GM23248 (cell line): ENCODE measurements around the gene POLDIP2. TPM values are rescaled to one million over a fixed set of nuclear protein-coding genes. Genes with fewer than 3 reads are reported as not detected.

Source experiments
- DNase-seq: peaks from one replicate; pipeline ENCODE4 v3.0.0-alpha.2; 2015
- H2AFZ ChIP-seq: fragments of 200-600 bp; sonication (generic); 2 replicates; pipeline ENCODE4 v1.6.1; 2016; ENCODE audit warnings: antibody characterized with exemption
- H3F3A ChIP-seq: fragments of 200-600 bp; sonication (generic); 2 replicates; pipeline ENCODE4 v1.6.1; 2016; ENCODE audit warnings: mild to moderate bottlenecking, antibody characterized with exemption, mixed run types; ENCODE audit not compliant: insufficient read depth
- H3K27ac ChIP-seq: fragments of 200-600 bp; sonication (generic); 2 replicates; pipeline ENCODE4 v1.5.1; 2016; ENCODE audit warnings: mild to moderate bottlenecking
- H3K27me3 ChIP-seq: fragments of 200-600 bp; sonication (generic); replicated peaks from 2 replicates; pipeline ENCODE4 v1.6.1; 2016; ENCODE audit warnings: mild to moderate bottlenecking; ENCODE audit not compliant: insufficient read depth
- H3K36me3 ChIP-seq: fragments of 200-600 bp; sonication (generic); 2 replicates; pipeline ENCODE4 v1.6.1; 2016; ENCODE audit warnings: low read depth, mild to moderate bottlenecking
- H3K4me1 ChIP-seq: fragments of 200-600 bp; sonication (generic); 2 replicates; pipeline ENCODE4 v1.6.1; 2016; ENCODE audit warnings: mild to moderate bottlenecking; ENCODE audit not compliant: insufficient read depth
- H3K4me2 ChIP-seq: fragments of 200-600 bp; sonication (generic); one replicate; pipeline ENCODE4 v1.6.1; 2016; ENCODE audit warnings: mild to moderate bottlenecking; ENCODE audit not compliant: unreplicated experiment
- H3K4me3 ChIP-seq: fragments of 200-600 bp; sonication (generic); 2 replicates; pipeline ENCODE4 v1.5.1; 2016; ENCODE audit warnings: mild to moderate bottlenecking
- H3K79me2 ChIP-seq: fragments of 200-600 bp; sonication (generic); 2 replicates; pipeline ENCODE4 v1.6.1; 2016; ENCODE audit warnings: mild to moderate bottlenecking; ENCODE audit not compliant: insufficient read depth
- H3K9ac ChIP-seq: fragments of 200-600 bp; sonication (generic); 2 replicates; pipeline ENCODE4 v1.6.1; 2016; ENCODE audit warnings: mild to moderate bottlenecking
- H3K9me2 ChIP-seq: fragments of 200-600 bp; sonication (generic); 2 replicates; pipeline ENCODE4 v1.6.1; 2016; ENCODE audit warnings: mixed run types, mild to moderate bottlenecking, moderate library complexity; ENCODE audit not compliant: insufficient read depth
- H3K9me3 ChIP-seq: fragments of 200-600 bp; sonication (generic); one replicate; pipeline ENCODE4 v1.6.1; 2017; ENCODE audit warnings: low read depth
- H4K20me1 ChIP-seq: fragments of 200-600 bp; sonication (generic); 2 replicates; pipeline ENCODE4 v1.6.0; 2016; ENCODE audit not compliant: insufficient read depth
- EZH2 ChIP-seq: fragments of 200-600 bp; sonication (generic); IDR thresholded peaks from 2 replicates; pipeline ENCODE4 v1.6.1; 2018; ENCODE audit warnings: antibody characterized with exemption, mild to moderate bottlenecking; ENCODE audit not compliant: insufficient read depth, poor library complexity, severe bottlenecking
- EZH2phosphoT487 ChIP-seq: fragments of 200-600 bp; sonication (generic); IDR thresholded peaks from 2 replicates; pipeline ENCODE4 v1.6.1; 2018; ENCODE audit warnings: antibody characterized with exemption, moderate library complexity, mild to moderate bottlenecking, low read depth; ENCODE audit not compliant: insufficient read depth
- WGBS, 2 experiments: methylation state at CpG; one replicate each; pipeline ENCODE4 v1.1.6; 2015 to 2017; ENCODE audit warnings: low lambda C conversion rate in 2 of 2, low coverage in 1 of 2; ENCODE audit errors: missing lambda C conversion rate in 2 of 2; 5-methylcytosine and 5-hydroxymethylcytosine counted together
- in situ Hi-C: fragments of 300-500 bp; cut with MboI; formaldehyde crosslinking; loops from 2 replicates; pipeline ENCODE4 v1.15.0; 2020
- polyA plus RNA-seq: library from polyadenylated mRNA; unstranded; fragments of >200 nt; fragmentation: Nextera tagmentation; extraction: Ambion mirVana; gene quantifications from 2 replicates; pipeline ENCODE4 v1.2.1, GENCODE V29; 2016
- total RNA-seq: library from RNA; depleted of rRNA; stranded (reverse); fragments of >200 nt; shearing (Covaris generic); gene quantifications from 2 replicates; pipeline ENCODE4 v1.2.3, GENCODE V29; 2014

Gene POLDIP2
- total and polyA plus RNA-seq, 2 experiments from 2014 or later = 92.7 to 105 TPM

DNA sequence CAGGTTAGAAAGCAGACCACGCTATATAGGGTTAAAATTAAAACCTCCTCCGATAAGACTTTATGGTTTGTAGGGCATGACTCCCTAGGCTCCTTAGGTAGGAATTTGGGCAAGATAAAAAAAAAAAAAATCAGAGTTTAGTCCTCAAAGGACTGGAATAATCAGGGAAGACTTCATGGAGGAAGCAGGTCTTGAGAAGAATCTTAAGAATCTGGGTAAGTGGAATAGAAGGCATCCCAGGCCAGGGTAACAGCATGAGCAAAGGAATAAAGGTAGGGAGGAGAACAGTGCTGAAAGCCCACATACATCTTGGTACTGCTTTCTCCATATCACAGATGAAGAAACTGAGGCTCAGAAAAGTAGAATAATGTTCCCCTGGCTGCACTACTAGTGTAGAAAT is 33.2 kb upstream of the POLDIP2 start:
- Histone ChIP-seq H3K27me3 (no peaks in the 10 kb centered on the region), H3K4me3 (no peak overlapping the region), H3K4me1 (peaks cover 12% of the 10 kb centered on the region), H3K79me2 (no peaks in the 10 kb centered on the region), H3K9me3 (no peaks in the 10 kb centered on the region), H3F3A (peaks cover 13% of the 10 kb centered on the region), H3K36me3 (peaks cover 8% of the 10 kb centered on the region; the same call in 1 of the 2 replicates), H3K9me2 (no peaks in the 10 kb centered on the region), H4K20me1 (no peaks in the 10 kb centered on the region), H3K9ac (no peak overlapping the region), H2AFZ (no peak overlapping the region), H3K27ac (no peak overlapping the region), H3K4me2 (no peak overlapping the region)
- WGBS, 2 experiments = 84 to 98% methylated on average over 2 of the region's 2 CpGs
- TF ChIP-seq EZH2phosphoT487 = no peak
- no peak for TF ChIP-seq EZH2
- in situ Hi-C loops = no loop called here
- DNase-seq = no peak

GRCh38 chr17:28390141-28390540 is 32.8 kb upstream of the POLDIP2 start:
- DNase-seq = no peak
- Histone ChIP-seq H3K36me3 (peaks cover 8% of the 10 kb centered on the region; the same call in 1 of the 2 replicates), H3K79me2 (no peaks in the 10 kb centered on the region), H3K9ac (no peak overlapping the region), H3K4me1 (peaks cover 10% of the 10 kb centered on the region), H4K20me1 (no peaks in the 10 kb centered on the region), H3K27me3 (no peaks in the 10 kb centered on the region), H3K27ac (no peak overlapping the region), H3F3A (peaks cover 13% of the 10 kb centered on the region), H3K4me2 (no peak overlapping the region), H3K9me2 (no peaks in the 10 kb centered on the region), H3K4me3 (no peak overlapping the region), H2AFZ (no peak overlapping the region), H3K9me3 (no peaks in the 10 kb centered on the region)
- no peak for TF ChIP-seq EZH2
- TF ChIP-seq EZH2phosphoT487 = no peak
- WGBS, 2 experiments = 90 to 100% methylated on average over 1 of the region's 1 CpG
- in situ Hi-C loops = no loop called here

GRCh38 chr17:28388106-28388505 is 30.8 kb upstream of the POLDIP2 start:
- Histone ChIP-seq H3K4me1 (no peaks in the 10 kb centered on the region), H3K36me3 (peaks cover 8% of the 10 kb centered on the region; the same call in 1 of the 2 replicates), H3K9me3 (no peaks in the 10 kb centered on the region), H3K79me2 (no peaks in the 10 kb centered on the region), H3K9ac (no peak overlapping the region), H4K20me1 (no peaks in the 10 kb centered on the region), H3K4me2 (no peak overlapping the region), H3K27ac (no peak overlapping the region), H2AFZ (no peak overlapping the region), H3K4me3 (no peak overlapping the region), H3K27me3 (no peaks in the 10 kb centered on the region), H3K9me2 (no peaks in the 10 kb centered on the region), H3F3A (no peaks in the 10 kb centered on the region)
- TF ChIP-seq EZH2 = no peak
- no peak for TF ChIP-seq EZH2phosphoT487
- in situ Hi-C loops = no loop called here
- DNase-seq = no peak
- 94% methylated on average over 8 to 11 of the region's 11 CpGs for WGBS, 2 experiments

- DNase-seq = no peak
- H3K4me3 ChIP-seq = no peak overlapping the region
- H4K20me1 ChIP-seq = no peaks in the 10 kb centered on the region
- H3K27ac ChIP-seq = no peak overlapping the region
- H3K4me1 ChIP-seq = no peaks in the 10 kb centered on the region
- no peaks in the 10 kb centered on the region for H3K79me2 ChIP-seq
- no peak overlapping the region for H2AFZ ChIP-seq
- no peaks in the 10 kb centered on the region for H3K9me3 ChIP-seq
- H3F3A ChIP-seq = no peaks in the 10 kb centered on the region
- no peaks in the 10 kb centered on the region for H3K27me3 ChIP-seq
- H3K4me2 ChIP-seq = no peak overlapping the region
- no peak overlapping the region for H3K9ac ChIP-seq
- peaks cover 8% of the 10 kb centered on the region; the same call in 1 of the 2 replicates for H3K36me3 ChIP-seq
- H3K9me2 ChIP-seq = no peaks in the 10 kb centered on the region
- TF ChIP-seq EZH2phosphoT487 (no peak), EZH2 (no peak)
- in situ Hi-C loops = no loop called here
Observed at GRCh38 chr17:28386391-28386790, 29.1 kb upstream of the POLDIP2 start.

DNA sequence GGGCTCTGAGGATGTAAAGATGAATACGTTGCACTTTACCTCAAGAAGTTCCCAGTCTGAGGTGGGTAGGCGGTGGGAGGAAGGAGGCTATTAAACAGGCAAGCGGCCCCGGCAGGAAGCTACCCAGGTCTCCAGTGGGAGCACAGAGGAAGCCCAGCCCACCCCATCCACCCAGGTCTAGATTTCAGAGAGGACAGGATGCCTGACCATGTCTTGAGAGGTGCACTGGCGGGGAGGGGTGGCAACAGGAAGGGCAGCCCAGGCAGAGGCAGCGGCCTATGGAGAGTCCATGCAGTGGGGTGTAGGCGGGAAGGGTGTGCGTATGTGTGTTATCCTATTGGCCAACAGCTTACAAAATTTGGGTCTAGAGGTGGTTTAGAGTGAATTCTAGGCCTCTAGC is 28.1 kb upstream of the POLDIP2 start:
- in situ Hi-C loops = no loop called here
- no peak overlapping the region for H3K27ac ChIP-seq
- no peaks in the 10 kb centered on the region for H3K9me3 ChIP-seq
- H3K9ac ChIP-seq = no peak overlapping the region
- 0 out of 2 replicates have a peak, but pooled peaks cover 8% of the 10 kb centered on the region for H3K36me3 ChIP-seq
- TF ChIP-seq EZH2phosphoT487 (no peak), EZH2 (no peak)
- H2AFZ ChIP-seq = no peak overlapping the region
- no peak for DNase-seq
- H4K20me1 ChIP-seq = no peaks in the 10 kb centered on the region
- 98% methylated on average over 8 of the region's 8 CpGs for WGBS, 2 experiments
- peaks cover 1% of the 10 kb centered on the region; the same call in 1 of the 2 replicates for H3K4me1 ChIP-seq
- H3K4me3 ChIP-seq = no peak overlapping the region
- H3K9me2 ChIP-seq = no peaks in the 10 kb centered on the region
- no peaks in the 10 kb centered on the region for H3F3A ChIP-seq
- H3K79me2 ChIP-seq = no peaks in the 10 kb centered on the region
- no peak overlapping the region for H3K4me2 ChIP-seq
- H3K27me3 ChIP-seq = no peaks in the 10 kb centered on the region
